HG03378 (cell line): ENCODE measurements around the gene KLKB1.

Experiments used
- ATAC-seq: cut with Tn5 transposase; IDR thresholded peaks from one replicate; pipeline ENCODE4 v1.9.1; 2021; ENCODE audit warnings: mild to moderate bottlenecking, moderate library complexity; ENCODE audit not compliant: unreplicated experiment

The KLKB1 gene

DNA sequence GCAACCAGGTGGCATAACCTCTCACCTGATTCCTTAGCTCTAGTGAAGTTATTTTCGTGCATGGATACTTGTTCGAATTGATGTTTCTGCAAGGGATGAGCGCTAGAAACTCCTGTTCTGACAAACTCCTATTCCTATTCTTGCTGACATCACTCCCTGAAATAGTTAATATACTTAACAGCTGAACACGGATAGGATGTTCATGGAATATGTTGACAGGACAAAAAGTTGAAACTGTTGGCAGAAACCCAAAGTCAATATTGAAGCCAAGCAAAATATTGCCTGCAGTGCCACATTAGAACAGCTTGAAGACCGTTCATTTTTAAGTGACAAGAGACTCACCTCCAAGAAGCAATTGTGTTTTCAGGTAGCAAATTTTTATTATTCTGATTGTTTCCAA is at the start of gene KLKB1:
Gene KLKB1, plus strand, starts transcription at position 287 of the 400 bp plus-strand sequence. CDS start 689 bp downstream, outside the sequence.
- no peak for ATAC-seq

DNA sequence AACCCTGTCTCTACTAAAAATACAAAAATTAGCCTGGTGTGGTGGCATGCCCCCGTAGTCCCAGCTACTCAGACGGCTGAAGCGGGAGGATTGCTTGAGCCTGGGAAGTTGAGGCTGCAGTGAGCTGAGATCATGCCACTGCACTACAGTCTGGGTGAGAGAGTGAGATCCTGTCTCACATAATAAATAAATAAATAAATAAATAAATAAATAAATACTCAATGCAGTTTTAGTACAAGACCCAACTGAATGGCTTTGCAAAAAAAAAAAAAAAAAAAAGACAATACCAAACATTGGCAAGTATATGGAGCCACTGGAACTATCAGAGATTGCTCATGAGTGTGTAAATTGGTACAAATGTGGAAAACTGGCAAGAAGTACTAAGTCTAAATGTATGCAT is 39.2 kb upstream of the KLKB1 start:
- no peak for ATAC-seq

DNA sequence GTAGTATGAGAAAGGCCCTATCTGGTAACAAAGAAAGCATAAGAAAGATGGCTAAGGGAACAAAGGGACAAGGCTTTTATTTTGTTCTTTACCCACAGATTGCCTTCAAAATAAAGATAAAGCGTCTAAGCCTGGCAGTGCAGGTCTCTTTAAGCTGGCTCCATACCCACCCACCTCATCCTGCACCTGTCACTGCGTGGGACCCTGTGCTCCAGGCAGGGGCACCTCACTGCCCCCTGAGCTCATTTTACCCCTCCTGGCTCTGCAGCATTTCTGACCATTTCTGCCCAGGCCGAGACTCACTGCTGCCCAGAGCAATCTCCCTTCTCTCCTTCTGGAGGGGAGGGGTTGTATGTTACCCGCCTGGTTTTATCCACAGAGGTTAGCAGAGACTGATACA is 37.7 kb upstream of the KLKB1 start:
- ATAC-seq: no peak

DNA sequence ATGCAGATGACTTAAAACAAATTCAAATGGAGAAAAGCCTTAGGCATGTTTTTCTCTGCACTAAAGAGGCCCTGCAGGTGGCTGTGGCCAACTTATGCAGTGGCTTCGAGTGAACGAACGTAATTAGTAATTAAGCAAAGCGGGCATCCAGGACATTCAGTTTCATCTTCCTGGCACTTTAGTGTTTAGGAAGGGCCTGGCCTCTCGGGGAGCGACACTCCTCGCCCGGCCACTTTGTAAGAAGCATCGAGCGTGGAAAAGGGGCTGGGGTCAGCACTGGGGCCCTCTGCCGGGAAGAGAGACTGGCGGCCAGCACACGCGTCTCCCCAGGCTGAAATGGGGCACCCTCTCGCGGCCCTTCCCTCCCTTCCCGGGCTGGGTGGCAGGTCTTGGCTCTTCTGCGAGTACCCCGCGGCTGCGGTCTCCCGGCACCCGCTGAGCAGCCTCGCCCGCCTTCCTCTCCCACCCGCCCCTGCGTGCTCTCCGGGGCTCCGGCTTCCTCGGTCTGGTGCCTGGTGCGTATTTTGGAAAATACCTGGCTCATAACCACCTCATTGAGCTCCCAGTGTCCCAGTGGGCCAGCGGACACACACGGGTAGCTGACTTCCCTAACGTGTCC is 36.6 kb upstream of the KLKB1 start:
- peak; percentile 29 for ATAC-seq

- ATAC-seq: peak; percentile 79
Measured at GRCh38 chr4:186191200-186192065, 35.9 kb upstream of the KLKB1 start, which contains the start of gene CYP4V2. Gene CYP4V2, plus strand, starts transcription at chr4:186191567. Its CDS starts 257 bp downstream, at chr4:186191824.

DNA sequence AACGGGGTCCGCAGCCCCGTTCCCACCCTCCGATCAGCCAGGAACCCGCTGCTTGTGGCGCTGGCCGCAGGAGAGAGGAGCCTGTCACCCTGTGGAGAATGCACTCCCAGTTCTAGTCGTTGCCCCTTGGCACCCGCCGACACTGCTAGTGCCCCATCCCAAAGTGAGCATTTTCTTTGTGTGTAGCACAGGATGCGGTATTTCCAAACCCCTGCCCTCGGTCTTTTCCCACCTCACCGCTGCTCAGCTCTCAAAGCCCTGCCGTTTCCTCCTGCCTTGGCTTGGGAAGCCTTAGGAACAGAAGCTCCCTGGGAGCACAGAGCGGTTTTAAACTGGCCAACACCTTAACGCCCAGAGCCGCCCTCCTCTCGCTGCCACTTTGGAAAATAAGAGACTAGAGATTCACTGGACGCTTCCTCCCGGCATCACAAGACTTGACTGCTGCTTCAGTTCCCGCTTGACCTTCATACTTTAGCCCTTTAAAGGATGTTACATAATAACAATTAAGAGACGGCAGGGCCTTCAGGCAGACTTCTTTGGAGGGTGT is 35.2 kb upstream of the KLKB1 start:
- ATAC-seq: peak; percentile 10

- ATAC-seq: no peak
Measured at GRCh38 chr4:186193851-186194250, 33.5 kb upstream of the KLKB1 start.

DNA sequence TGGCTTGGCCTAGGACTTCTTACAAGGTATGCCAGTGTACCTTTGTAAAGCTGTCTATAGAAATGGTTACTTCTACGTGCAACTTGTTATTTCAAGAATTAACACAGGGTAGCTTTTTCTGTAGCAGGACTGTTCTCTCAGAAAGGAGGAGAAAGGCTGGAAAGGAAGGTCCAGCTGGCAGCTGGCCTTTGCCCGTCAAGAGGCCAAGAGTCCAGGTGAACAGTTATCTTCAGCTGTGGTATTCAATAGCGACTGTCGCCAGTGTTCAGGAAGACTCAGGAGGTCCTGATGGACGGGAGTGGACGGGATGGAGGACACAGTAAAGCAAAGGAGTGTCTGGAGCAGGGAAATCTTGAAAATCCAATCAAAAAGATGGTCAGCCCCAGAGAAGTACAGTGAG is 31.2 kb upstream of the KLKB1 start:
- no peak for ATAC-seq

- no peak for ATAC-seq
Measured at GRCh38 chr4:186200516-186200915, 26.8 kb upstream of the KLKB1 start.

DNA sequence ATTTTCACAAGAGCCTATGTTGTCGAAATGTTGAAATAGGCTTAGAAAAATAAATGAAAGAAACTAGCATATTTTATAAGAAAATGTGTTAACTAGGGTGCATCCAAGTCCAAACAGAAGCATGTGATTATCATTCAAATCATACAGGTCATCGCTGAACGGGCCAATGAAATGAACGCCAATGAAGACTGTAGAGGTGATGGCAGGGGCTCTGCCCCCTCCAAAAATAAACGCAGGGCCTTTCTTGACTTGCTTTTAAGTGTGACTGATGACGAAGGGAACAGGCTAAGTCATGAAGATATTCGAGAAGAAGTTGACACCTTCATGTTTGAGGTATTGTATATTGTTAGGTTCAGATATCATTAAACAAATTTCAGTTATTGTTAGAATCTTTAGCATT is 26.3 kb upstream of the KLKB1 start:
- no peak for ATAC-seq

DNA sequence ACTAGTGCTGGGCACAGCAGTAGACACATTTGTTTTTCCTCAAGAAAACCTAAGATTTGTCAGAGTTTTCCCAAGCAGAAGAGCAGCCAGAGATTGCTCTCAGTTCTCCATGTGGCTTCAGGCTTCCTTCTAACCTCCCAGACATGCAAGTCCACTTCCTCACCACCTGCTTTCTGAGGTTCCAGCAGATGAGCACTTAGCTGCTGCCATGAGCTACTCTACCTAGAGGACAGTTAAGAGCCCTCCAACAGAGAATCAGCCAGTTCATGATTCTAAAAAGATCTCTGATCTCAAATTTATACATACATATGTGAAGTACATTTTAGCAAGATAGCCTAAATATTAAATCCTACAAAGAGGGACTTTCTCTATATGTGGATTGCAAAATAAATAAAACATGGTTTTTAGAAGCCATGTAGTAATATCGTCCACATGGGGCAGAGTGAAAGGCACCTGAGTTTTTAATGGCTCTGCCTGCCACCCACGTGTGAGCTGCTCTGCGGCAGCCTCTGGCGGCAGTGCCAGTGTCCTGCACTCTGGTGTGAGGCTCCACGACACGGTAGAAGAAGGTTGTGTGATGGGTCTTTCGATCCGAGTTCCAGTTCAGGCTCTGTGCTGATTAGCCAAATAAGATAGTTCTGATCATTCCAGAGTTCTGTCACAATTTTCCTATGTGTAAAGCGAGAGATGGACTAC is 25.6 kb upstream of the KLKB1 start:
- peak; percentile 96 for ATAC-seq

DNA sequence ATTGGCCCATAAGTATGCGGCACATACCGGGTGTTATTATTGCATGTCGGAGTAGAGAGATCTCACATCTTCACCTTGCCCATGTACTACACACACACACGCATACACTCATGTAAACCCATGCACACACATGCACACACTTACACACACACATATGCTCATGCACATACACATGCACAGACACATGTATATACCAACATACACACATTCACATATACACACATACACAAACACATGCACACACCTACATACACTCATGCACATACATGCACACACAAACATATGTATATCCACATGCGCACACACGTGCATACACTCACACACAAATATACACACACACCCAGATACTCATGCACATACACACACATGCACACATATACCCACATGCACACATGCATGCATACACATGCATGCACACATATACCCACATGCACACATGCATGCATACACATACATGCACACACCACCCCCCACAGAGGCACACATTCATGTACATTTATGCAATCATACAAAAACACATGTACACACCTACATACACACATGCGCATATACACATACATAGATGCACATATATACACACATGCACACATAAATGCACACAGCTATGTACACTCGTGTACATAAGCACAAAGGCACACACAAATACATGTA is 24.7 kb upstream of the KLKB1 start:
- ATAC-seq: no peak

GRCh38 chr4:186203406-186203805 is 23.9 kb upstream of the KLKB1 start:
- no peak for ATAC-seq

DNA sequence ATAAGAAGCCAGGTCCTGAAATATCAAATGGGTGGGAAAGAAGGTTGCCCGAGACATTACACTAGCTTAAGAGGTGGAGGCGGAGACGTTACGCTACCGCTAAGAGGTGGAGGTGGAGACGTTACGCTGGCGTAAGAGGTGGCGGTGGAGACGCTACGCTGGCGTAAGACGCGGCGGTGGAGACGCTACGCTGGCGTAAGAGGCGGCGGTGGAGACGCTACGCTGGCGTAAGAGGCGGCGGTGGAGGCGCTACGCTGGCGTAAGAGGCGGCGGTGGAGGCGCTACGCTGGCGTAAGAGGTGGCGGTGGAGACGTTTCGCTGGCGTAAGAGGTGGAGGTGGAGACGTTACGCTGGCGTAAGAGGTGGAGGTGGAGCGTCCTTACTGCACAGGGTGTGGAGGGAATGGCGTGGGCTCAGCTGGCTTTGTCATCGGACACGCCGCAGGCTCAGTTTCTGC is 23.2 kb upstream of the KLKB1 start:
- ATAC-seq: peak; percentile 43

DNA sequence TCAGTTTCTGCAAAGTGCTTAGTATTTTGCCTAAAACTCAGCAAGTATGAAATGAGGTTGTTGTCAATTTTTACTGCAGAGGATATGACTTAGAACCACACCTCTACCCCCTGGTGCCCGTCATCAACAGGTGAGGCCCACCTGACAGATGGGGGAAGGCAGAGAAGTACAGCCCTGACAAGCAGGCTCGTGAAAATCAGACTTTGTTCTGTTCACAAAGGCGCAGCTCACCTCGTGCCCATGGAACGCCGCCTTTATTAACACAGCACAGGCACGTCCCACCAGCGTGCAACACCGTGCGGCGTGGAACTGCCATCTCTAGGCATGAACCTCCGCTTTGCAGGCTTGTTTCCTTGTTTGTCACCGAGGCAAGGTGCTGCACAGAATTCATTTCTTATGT is 22.6 kb upstream of the KLKB1 start:
- no peak for ATAC-seq

GRCh38 chr4:186205156-186205555 is 22.2 kb upstream of the KLKB1 start:
- ATAC-seq: no peak

- no peak for ATAC-seq
Measured at GRCh38 chr4:186216465-186217024, 10.8 kb upstream of the KLKB1 start.

DNA sequence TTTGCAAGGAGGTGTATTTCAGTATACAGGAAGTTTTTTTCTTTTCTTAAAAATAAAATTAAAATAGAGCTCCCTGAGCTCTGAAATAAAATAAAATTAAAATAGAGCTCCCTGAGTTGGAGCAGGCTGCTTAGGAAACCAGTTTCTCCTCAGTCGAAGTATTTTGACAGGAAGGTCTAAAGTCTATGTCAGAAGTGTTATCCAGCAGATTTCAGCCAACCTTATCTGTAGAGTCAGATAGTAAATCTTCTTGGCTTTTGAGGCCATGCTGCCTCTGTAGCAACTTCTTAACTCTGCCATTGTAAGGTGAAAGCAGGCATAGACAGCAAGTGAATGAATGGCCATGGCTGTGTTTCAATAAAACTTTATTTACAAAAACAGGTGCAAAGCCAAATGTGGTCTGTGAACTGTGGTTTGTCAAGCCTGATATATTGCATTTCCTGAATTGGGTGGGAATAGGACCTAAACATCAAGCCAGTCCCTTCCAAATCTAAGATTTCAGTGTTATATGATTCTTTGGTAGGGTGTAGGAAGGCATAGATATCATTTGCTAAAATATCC is 9.5 kb upstream of the KLKB1 start:
- ATAC-seq: no peak

- no peak for ATAC-seq
Measured at GRCh38 chr4:186221624-186222023, 5.7 kb upstream of the KLKB1 start.

DNA sequence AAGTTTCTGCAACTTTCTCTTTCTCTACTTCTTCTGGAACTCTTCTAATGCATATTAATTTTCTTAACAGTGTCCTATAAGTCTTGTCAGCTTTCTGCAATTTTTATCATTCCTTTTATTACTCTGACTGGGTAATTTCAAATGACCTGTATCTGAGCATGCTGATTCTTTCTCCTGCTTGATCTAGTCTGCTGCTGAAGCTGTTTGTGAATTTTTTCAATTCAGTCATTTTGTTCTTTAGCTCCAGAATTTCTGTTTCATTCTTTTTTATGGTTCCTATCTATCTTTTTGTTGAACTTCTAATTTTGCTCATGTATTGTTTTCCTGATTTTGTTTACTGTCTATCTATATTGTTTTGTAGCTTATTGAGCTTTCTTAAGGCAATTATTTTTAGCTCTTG is 1.5 kb upstream of the KLKB1 start:
- no peak for ATAC-seq
